PFSK-1 (cell line): ENCODE measurements around the gene PCBP3.

ENCODE experiments used
- POLR2AphosphoS5 ChIP-seq: IDR thresholded peaks from 2 replicates; pipeline ENCODE4 v1.6.1; 2012; ENCODE audit warnings: low read depth, mild to moderate bottlenecking, control low read depth, low read length, moderate library complexity
- SIN3A ChIP-seq: IDR thresholded peaks from 2 replicates; pipeline ENCODE4 v1.6.1; 2012; ENCODE audit warnings: mild to moderate bottlenecking, low read length, moderate library complexity, borderline replicate concordance; ENCODE audit not compliant: insufficient read depth

GRCh38 chr21:45764792-45765191 is 121.3 kb downstream of the PCBP3 start:
- TF ChIP-seq SIN3A (no peak), POLR2AphosphoS5 (no peak)
